Measurements from ENCODE around the gene IL12B.
"Not testable (repeated sequence)": the region's sequence is repeated elsewhere in the genome, so short reads cannot be mapped to it uniquely, and the experiment has no call there.

Gene IL12B

DNA sequence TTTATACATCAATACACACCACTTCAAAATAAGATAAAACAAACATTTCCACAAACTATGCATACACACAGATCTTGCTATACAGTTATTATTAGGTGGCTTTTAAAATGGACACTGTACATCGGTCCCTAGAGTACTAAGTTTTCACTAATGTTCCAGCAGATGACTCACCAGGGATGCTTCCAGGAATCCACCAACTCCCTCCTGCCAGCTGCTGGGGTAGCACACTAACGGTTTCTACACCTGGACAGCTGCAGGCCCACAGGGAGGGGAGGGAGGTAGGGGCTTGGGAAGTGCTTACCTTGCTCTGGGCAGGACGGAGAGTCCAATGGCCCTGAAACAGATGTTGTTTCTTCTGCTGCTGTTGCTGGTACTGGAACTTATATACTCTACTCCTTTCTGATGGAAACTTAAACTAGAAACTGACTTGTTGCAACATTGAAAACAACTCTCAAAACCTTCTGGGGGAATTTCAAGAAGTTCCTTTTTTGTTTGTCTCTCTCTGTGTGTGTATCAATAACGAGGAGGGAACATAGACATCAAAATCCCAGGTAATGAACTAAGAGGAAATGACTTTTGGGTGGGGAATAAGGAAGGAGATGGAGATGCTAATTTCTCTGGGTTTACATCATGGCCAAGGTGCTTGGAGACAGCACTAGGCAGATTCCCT lies at the start of gene IL12B:
Gene IL12B, minus strand, starts transcription at position 357 of the 670 bp plus-strand sequence. CDS start 3,705 bp downstream, outside the sequence.
- FAIRE-seq = no peak

DNA sequence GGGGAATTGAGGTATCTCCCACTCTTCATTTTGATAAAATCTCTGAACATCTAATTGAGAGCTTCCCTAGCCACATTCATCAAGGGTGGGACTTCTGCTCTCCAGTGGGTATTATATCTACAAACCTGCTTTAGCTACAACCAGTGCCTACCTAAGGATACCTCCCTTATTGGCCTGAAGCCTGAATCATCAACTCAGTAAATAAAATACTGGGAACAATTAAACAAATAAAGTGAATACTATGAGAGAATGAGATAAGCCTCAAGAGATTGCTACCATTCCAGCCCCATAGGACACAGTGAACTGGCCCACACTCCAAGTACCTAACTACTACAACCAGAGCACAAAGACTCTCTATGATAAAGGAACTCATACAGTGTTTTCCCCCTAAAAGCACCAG lies 47.4 kb upstream of the IL12B start:
- no peak for FAIRE-seq

DNA sequence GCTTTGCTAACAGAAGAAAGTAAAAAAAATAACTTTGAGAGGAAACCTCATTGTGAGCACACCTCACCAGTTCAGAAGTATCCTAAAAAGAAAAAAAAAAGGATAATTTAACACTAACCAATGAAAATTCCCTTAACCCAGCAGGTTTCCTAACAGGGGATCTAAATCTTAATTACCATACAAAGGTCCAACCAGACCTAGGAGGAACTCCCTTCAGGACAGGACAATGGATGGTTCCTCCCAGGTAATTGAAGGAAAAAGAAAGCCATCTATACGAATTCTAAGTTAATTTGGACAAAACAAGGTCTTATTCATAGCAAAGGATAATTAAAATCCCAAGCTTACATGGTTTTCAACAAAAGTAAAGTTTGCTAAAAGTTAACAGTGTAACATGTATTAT lies 37.6 kb upstream of the IL12B start:
- not testable (repeated sequence) for FAIRE-seq

DNA sequence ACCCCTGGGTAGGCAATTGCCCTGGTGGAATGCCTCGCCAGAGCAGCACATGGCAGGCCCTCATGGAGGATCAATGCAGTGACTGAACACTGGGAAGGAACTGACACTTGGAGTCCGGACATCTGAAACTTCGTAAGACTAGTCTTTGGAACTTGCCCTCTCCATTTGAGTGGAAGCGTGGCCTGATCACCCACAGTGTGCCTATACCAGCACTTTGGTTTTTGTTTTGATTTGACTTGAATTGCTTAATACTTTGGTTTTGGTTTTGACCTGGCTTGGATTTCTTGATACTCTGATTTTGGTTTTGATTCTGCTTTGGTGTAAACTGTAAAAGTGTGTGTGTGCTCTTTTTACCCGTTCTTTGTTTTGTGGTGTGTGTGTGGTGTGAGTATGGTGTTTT lies 36.5 kb upstream of the IL12B start:
- not testable (repeated sequence) for FAIRE-seq

DNA sequence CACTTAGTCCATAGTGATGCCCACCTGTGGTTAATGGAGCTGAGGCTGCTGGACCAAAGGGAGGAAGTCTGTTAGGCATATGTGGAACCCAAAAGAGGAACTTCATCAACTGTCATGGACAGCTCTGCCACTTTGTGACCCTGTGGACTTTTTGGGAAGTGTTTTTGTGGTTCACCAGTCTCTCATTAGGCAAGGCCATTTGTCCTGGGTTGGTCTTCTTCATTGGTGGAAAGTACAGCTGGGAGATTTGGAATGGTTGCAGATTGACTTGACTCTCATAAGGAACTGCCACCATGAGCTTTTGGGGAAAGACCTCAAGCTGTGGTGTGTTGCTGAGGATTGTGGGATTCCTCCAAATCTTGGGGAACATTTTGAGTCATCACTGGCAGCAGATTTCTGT lies 31.9 kb upstream of the IL12B start:
- FAIRE-seq = no peak

DNA sequence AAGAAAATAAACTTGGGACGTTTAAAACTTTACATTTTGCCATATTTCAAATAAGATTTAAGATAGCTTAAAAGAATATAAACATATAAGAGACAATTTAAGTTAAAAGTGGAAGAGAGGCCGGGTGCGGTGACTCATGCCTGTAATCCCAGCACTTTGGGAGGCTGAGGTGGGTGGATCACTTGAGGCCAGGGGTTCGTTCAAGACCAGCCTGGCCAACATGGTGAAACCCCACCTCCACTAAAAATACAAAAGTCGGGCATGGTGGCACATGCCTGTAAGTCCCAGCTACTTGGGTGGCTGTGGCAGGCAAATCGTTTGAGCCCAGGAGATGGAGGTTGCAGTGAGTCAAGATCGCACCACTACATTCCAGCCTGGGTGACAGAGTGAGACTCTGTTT lies 29.6 kb upstream of the IL12B start:
- FAIRE-seq = not testable (repeated sequence)

DNA sequence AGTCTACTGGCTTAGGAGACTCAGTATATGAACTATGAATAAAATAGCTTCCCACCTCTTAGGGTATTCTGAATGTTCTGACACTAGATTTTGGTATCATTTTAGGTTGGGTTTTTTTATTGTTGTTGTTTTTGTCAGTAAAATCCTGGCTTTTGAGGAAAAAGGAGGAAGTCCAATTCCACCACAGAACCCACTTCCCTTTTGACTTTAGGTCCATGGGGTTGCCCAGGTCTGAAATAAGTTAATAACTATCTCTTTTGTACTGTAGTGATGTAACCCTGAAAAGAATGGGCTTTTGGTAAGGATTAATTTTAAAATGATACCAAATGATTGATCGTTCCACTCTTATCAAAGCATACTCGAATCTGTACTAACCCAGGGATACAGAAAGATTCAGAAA lies 29.1 kb upstream of the IL12B start:
- no peak for FAIRE-seq

DNA sequence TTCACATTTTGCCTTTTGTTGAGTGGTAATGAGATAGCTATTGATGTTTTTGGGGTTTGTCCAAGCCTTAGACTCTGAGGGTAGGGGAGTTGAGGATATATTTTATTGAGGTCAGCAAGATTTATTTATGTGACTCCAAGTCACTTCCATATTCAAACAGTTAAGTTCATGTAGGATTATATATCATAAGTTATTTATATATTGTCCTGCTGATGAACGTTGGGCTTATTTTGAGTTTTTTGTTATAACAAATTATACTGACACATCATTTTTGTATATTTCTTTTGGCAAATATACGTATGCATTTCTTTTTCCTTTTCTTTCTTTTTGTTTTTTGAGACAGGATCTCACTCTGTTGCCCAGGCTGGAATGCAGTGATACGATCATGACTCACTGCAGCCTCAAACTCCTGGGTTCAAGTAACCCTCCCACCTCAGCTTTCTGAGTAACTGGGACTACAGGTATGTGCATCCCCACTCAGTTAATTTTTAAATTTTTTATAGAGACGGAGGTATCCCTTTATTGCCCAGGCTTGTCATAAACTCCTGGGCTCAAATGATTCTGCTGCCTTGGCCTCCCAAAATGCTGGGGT lies 23.5 kb upstream of the IL12B start:
- no peak for FAIRE-seq

DNA sequence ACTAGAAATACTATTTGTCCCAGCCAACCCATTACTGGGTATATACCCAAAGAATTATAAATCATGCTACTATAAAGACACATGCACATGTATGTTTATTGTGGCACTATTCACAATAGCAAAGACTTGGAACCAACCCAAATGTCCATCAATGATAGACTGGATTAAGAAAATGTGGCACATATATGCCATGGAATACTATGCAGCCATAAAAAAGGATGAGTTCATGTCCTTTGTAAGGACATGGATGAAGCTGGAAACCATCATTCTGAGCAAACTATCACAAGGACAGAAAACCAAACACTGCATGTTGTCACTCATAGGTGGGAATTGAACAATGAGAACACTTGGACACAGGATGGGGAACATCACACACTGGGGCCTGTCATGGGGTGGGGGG lies 20.4 kb upstream of the IL12B start:
- not testable (repeated sequence) for FAIRE-seq

DNA sequence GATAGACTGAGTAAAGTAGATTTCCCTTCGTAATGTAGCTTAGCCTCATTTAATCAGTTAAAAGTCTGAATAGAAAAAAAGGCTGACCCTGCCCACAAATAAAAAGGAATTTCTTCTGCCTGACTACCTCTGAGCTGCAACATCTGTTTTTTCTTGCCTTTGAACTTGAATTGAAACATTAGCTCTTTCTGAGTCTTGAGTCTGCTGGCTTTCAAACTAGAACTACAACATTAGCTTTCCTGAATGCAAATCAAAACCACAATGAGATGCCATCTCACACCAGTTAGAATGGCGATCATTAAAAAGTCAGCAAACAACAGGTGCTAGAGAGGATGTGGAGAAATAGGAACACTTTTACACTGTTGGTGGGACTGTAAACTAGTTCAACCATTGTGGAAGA lies 19.9 kb upstream of the IL12B start:
- FAIRE-seq = not testable (repeated sequence)

DNA sequence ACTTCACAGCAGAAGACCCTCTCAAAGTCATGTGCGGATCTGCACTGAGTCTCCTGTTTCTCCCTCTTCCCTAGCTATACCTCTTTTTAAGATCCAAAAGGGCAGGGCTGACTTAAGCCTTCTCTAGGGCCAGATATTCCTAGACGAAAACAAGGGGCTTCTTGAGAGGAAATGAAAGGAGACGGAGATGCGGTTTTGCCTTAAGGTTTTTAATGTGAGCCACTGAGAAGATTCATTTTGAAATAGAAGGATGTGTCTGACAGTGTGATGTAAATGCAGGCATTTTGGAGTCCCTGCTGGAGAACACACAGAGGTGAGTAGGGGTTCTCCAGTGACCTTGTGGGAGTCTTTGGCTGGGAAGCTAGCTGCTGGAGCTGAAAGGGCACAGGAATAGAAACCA lies 15.6 kb upstream of the IL12B start:
- FAIRE-seq = no peak

DNA sequence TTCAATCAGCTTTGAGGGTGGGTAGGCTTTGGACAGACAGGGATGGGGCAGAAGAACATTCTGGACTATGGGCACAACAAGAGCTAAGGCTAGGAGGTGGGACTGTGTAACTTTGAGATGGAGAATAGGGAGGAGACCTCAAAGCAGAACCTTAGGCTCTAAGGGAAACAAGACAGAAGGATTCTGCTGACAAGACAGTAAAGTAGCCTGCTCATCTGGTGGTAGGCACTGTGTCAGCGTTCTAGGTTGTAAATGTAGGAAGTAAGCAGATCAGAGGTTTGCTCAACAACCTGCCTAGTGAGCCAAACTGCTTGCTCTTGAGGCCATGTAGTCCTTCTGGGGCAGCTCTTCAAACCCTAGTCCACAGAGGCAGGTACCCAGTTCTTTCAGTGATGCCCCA lies 15.0 kb upstream of the IL12B start:
- no peak for FAIRE-seq

DNA sequence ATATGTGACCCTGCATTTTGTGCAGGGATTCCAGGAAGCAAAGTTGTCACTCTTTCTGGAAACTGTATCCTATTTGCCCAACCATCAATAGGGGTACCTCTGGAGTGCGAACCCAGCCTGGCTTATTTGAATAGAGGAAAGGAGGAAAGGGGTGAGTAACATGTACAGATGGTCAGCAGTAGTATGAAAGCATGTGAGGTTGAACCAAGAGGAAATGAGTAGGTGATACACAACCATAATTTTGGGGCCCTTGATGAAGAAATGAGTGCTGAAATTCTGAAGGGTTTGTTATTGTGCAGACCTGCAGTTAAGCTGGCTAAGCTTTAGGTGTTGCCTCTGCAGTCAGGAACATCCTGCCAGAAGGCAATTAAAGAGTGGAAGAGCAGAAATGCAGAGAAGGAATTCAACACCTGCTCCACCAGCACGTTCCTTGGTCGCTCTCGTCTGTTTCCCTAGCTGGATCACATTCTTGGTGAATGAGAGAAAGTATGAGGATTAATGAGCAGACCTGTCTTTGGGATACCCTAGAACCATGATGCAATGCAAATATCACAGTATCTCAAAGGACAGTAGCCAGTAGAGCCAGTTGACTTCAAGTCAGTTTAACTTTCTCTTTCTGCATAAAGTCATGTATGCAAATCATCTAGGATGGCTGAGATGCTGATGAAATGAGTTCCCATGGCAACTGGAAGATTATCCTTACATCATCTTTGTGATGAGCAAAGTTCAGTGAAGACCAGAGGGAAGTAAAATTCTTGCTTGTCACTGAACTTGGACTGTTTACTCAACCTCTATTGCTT lies 13.2 kb upstream of the IL12B start:
- no peak for FAIRE-seq

DNA sequence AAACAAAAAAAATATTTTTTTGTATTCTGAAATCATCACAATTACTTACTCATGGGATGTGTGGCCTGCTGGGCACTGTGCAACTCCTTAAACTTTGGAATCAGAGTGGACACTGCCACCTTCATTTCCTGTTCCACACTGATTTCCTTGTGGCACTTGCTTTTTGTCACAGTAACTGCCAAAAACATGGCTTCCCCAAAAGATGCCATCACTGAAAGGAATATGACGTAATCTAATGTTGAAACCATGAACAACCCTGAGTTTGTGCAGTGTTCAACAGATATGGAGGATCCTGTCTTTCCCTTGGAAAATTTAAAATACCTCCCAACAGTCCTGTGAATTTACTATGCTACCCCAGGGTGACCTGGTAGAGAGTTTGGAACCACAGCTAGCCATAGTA lies 12.6 kb upstream of the IL12B start:
- no peak for FAIRE-seq

DNA sequence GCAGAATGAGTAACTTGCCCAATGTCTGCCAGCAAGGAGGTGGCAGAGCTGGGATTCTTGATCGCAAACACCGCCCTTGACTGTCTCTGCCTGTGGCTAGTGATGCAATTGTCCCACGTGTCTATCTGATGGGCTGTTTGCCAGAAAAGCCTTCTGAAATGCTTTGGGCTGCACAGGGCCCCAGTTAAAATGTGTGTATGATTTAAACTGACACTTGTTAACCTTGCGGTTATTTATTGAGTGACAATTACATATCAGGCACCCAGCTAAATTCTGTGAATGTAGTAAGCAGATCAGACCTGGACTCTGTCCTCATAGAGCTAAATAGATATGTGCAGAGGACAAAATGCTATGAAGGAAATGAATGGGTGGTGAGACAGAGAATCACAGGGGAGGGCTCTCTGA lies 11.6 kb upstream of the IL12B start:
- no peak for FAIRE-seq

DNA sequence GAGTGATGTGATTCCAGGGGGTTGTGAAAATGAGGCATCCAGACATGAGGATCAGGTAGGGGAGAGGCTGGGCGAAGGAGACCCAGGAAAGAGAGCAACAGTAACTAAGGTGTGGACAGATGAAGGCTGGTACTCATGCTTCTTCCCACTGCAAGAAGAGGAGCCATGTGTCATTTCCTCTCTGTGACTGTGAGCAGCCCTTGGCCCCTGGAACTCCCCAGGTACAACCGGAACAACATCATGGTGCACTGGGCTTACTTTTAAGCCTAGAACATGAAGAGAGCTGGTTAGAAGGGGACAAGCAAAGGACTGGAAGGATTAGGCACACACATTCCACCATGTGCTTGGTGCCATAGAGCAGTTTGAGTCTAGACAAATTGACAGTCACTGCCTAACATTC lies 10.9 kb upstream of the IL12B start:
- no peak for FAIRE-seq

DNA sequence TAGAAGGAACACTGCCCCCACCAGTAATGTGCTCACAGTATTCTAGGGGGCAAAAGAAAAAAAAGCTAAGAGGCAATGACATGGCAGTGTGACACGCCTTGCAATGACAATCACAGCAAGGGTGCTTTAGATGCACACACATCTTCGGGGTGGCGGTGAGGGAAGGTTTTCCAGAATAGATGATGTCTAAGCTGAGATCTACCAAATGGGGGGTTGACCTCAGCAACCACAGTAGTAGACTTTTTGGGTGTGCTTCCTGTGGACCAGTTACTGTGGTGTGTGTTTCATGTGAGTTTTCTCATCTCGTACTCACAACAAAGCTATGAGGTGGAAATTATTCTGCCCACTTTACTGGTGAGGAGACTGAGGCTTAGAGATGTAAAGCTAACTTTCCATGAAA lies 10.2 kb upstream of the IL12B start:
- FAIRE-seq = no peak

DNA sequence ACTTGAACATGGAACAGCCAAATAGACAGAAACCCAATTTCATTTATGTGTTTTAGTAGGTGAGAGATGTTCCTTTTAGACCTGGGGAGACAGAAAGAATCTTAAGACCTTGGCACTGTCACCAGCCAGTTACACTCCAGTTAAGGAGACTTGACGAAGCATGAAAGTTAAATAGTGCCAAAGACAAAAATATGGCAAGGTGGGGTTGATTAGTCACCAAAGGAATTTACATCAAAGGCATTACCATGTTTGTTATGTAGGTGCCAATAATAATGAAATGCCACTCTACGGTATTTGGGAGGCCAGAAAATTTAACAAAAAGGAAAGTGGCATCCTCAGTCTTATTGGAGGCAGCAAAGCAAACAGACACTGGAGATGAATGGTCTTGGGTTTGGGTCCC lies 9.2 kb upstream of the IL12B start:
- FAIRE-seq = no peak

DNA sequence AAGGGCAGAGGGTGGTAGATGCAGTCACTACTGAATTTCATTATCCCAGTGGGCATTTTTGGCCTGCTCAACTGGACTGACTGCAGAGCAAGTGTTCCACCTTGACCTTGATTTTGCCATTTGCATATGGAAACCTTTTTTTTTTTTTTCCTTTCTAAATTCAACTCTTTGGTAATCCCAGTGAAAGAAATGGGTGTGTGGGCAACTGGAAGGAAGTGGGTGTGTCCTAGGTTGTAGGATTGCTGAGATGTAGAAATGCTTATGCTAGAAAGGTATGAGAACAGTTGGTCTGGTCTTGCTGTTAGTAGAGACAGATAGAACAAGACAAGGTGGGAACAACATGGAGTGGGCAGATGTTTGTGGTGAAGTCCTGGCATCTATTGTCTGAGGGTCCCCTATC lies 7.8 kb upstream of the IL12B start:
- FAIRE-seq = no peak

DNA sequence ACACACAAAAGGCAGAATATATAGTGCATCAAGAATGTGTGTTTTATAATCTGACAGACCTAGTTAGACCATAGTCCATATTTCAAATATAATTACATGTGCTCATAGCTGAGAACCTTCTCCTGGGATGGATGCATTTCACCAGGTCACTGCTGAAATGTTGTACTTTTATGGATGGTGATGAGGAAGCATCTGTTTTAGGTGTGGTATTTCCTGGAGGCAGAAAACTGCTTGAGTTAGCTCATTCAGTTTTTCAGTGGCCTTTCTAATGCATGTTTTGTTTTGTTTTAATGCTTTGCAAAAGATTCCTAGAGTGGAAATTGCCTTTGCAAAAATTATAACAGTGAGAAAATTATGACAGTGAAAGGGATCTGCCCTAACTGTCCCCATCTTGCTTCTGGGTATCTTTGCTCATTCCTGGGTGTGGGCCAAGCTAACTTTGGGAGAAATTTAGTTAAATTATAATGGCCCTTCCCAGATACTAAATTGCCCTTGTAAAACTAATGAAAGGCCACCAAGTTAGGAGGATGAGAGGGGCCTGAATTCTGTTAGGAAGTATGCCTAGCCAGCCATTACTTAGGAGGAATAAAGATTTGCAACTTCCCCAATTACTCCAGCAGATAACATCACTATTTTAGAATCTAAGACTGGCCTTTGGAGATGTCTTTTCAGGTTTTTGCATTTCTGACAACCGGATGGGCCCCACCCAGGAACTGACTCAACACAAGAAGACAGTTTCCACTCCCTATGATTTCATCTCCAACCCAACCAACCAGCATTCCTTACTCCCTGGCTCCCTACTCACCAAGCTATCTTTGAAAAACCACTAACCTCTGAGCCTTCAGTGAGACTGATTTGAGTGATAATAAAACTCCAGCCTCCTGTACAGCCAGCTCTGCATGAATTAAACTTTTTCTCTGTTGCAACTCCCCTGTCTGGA lies 7.0 kb upstream of the IL12B start:
- FAIRE-seq = no peak

DNA sequence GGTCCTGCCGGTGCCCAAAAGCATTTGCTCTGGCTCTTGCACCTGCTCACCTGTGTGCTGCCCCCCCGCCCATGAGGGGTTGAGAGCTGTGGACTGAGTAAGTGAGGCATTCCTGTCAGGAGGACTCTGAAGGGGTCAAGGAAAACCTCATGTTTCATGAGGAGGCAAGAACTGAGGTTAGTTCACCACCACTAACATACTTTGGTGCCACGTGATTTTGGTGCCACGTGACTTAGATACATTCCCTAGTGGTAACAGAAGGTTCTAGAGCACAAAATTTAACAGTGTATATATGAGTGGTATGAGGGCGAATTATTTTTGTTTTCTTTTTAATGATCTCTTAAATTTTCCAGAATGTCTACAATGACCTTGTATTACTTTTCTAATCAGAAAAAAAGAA lies 6.3 kb upstream of the IL12B start:
- no peak for FAIRE-seq

DNA sequence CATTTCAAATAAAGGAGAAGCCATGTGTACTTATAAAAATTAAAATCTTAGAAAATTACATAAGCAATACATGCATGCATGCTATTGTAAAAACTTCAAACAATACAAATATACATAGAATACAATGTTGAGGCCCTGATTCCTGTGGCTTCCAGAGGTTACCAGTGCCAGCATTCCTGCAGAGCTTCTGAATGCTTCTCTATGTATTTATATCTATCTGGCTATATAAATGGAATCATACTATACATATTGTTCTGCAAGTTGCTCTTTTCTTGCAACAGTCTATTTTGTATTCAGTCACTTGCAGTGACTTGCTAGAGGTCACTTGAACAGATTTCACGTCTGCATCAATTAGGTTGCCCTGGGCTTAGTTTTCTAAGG lies 3.2 kb upstream of the IL12B start:
- FAIRE-seq = no peak
